ENCODE data around the gene SLC30A10.
"Not testable (repeated sequence)": the region's sequence is repeated elsewhere in the genome, so short reads cannot be mapped to it uniquely, and the experiment has no call there.

The SLC30A10 gene

GRCh38 chr1:219906924-219907771 lies 21.2 kb downstream of the SLC30A10 start:
- TF ChIP-seq FOXP2 (optimal IDR thresholded peaks at IDR 0.05; ENCODE audit: control extremely low read depth, extremely low read length, insufficient read depth) (no peak), EZH2 (IDR thresholded peaks at IDR 0.05) (no peak), POLR2AphosphoS5 (IDR thresholded peaks at IDR 0.05; ENCODE audit: borderline replicate concordance, low read depth, low read length) (no peak)
- H3K27ac ChIP-seq, result no peak overlapping the region
- no peaks in the 10 kb centered on the region for H3K9me3 ChIP-seq (ENCODE audit: low read depth, low read length)
- H3K4me3 ChIP-seq, result no peak overlapping the region
- H3K9ac ChIP-seq (ENCODE audit: insufficient read length), result no peak overlapping the region
- DNase-seq (ENCODE audit: low read depth, low spot score), result no peak
- H3K36me3 ChIP-seq (ENCODE audit: insufficient read depth, low read length), result no peaks in the 10 kb centered on the region

GRCh38 chr1:219906565-219906923 lies 21.8 kb downstream of the SLC30A10 start:
- not testable (repeated sequence) for H3K9ac ChIP-seq (ENCODE audit: insufficient read length); H3K27ac ChIP-seq; H3K4me3 ChIP-seq; DNase-seq (ENCODE audit: low read depth, low spot score); H3K9me3 ChIP-seq (ENCODE audit: low read depth, low read length); H3K36me3 ChIP-seq (ENCODE audit: insufficient read depth, low read length)

DNA sequence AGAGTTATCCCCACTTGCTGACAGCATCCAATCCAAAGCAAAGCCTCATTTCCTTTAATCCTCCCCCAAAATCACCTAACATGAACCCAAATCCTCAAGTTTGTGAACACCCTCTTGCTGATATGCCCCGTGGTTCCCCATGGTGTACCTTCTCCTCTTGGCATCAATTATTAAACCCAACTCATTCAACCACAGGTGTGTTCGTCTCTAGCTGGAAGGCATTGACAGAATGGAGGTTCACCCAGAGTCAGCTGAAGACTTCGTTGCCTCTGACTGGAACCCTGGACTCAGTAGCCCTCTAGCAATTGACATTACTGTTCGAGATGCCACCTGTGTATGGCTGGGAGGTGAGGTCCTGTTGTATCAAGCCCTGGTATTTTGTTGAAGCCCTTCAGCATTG lies 22.8 kb downstream of the SLC30A10 start:
- Histone ChIP-seq H3K27ac (no peak overlapping the region), H3K36me3 (ENCODE audit: insufficient read depth, low read length) (no peaks in the 10 kb centered on the region), H3K9ac (ENCODE audit: insufficient read length) (no peak overlapping the region), H3K9me3 (ENCODE audit: low read depth, low read length) (no peaks in the 10 kb centered on the region), H3K4me3 (no peak overlapping the region)
- no peak for DNase-seq (ENCODE audit: low read depth, low spot score)
- TF ChIP-seq FOXP2 (optimal IDR thresholded peaks at IDR 0.05; ENCODE audit: control extremely low read depth, extremely low read length, insufficient read depth) (no peak), POLR2AphosphoS5 (IDR thresholded peaks at IDR 0.05; ENCODE audit: borderline replicate concordance, low read depth, low read length) (no peak), EZH2 (IDR thresholded peaks at IDR 0.05) (no peak)

GRCh38 chr1:219904934-219905333 lies 23.4 kb downstream of the SLC30A10 start:
- Histone ChIP-seq H3K9ac (ENCODE audit: insufficient read length) (no peak overlapping the region), H3K27ac (no peak overlapping the region), H3K4me3 (no peak overlapping the region), H3K9me3 (ENCODE audit: low read depth, low read length) (no peaks in the 10 kb centered on the region), H3K36me3 (ENCODE audit: insufficient read depth, low read length) (no peaks in the 10 kb centered on the region)
- TF ChIP-seq FOXP2 (optimal IDR thresholded peaks at IDR 0.05; ENCODE audit: control extremely low read depth, extremely low read length, insufficient read depth), result no peak
- DNase-seq (ENCODE audit: low read depth, low spot score), result no peak

DNA sequence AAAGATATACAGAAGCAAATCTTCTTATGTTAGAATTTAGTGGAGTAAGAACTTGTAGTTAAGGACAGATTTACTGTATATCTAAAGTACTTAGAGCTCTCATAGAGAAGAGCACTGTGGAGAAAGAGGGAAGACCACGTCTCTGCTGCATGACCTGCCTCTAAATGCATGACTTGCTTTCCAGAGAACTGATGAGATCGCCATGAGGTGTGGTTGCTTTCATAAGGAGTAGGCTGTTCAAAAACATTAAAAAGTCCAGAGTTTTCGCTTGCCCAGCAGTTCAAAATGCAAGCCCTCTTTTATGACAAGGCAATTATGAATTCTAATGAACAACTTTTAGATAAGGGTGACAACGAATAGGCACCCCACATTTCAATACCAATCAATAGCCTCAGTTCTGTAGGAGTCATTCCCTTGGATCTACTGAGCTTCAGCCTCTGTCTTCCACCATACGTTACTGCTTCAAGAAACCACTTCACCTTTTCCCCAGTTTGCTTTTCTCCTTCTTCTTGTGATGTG lies 24.9 kb downstream of the SLC30A10 start:
- H3K9me3 ChIP-seq (ENCODE audit: low read depth, low read length), result no peaks in the 10 kb centered on the region
- DNase-seq (ENCODE audit: low read depth, low spot score), result no peak
- no peaks in the 10 kb centered on the region for H3K36me3 ChIP-seq (ENCODE audit: insufficient read depth, low read length)
- no peak overlapping the region for H3K27ac ChIP-seq
- no peak for TF ChIP-seq EZH2 (IDR thresholded peaks at IDR 0.05)
- TF ChIP-seq FOXP2 (optimal IDR thresholded peaks at IDR 0.05; ENCODE audit: control extremely low read depth, extremely low read length, insufficient read depth), result no peak
- TF ChIP-seq POLR2AphosphoS5 (IDR thresholded peaks at IDR 0.05; ENCODE audit: borderline replicate concordance, low read depth, low read length), result no peak
- H3K9ac ChIP-seq (ENCODE audit: insufficient read length), result no peak overlapping the region
- H3K4me3 ChIP-seq, result no peak overlapping the region

- TF ChIP-seq FOXP2 (optimal IDR thresholded peaks at IDR 0.05; ENCODE audit: control extremely low read depth, extremely low read length, insufficient read depth), result no peak
- TF ChIP-seq POLR2AphosphoS5 (IDR thresholded peaks at IDR 0.05; ENCODE audit: borderline replicate concordance, low read depth, low read length), result no peak
- no peak for TF ChIP-seq EZH2 (IDR thresholded peaks at IDR 0.05)
- no peaks in the 10 kb centered on the region for H3K36me3 ChIP-seq (ENCODE audit: insufficient read depth, low read length)
- DNase-seq (ENCODE audit: low read depth, low spot score), result no peak
- H3K4me3 ChIP-seq, result no peak overlapping the region
- H3K9ac ChIP-seq (ENCODE audit: insufficient read length), result no peak overlapping the region
- H3K9me3 ChIP-seq (ENCODE audit: low read depth, low read length), result no peaks in the 10 kb centered on the region
- H3K27ac ChIP-seq, result no peak overlapping the region
Measured at GRCh38 chr1:219902951-219903350, 25.4 kb downstream of the SLC30A10 start.

DNA sequence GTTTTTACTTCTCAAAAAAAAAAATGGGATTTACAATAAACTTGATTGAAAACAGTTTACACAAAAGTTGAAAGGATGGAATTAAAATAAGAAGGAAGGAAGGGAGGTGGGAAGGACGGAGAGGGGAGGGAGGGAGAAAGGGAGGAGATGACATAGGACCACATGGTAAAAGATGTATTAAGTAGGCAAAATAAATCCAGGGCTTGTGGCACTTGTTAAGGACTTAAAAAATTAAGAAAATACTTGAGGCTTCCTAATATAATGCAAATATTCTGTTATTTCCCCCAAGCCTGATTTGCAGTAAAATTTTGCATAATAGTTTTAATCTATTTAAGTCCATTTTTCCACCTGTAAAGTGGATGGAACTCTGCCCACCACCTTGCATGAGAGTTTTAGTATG lies 27.5 kb downstream of the SLC30A10 start:
- DNase-seq (ENCODE audit: low read depth, low spot score), result no peak
- Histone ChIP-seq H3K9ac (ENCODE audit: insufficient read length) (no peak overlapping the region), H3K4me3 (no peak overlapping the region), H3K27ac (no peak overlapping the region), H3K36me3 (ENCODE audit: insufficient read depth, low read length) (no peaks in the 10 kb centered on the region), H3K9me3 (ENCODE audit: low read depth, low read length) (no peaks in the 10 kb centered on the region)
- TF ChIP-seq FOXP2 (optimal IDR thresholded peaks at IDR 0.05; ENCODE audit: control extremely low read depth, extremely low read length, insufficient read depth), result no peak
- no peak for TF ChIP-seq EZH2 (IDR thresholded peaks at IDR 0.05)
- no peak for TF ChIP-seq POLR2AphosphoS5 (IDR thresholded peaks at IDR 0.05; ENCODE audit: borderline replicate concordance, low read depth, low read length)

- no peak overlapping the region for H3K27ac ChIP-seq
- H3K4me3 ChIP-seq, result no peak overlapping the region
- no peaks in the 10 kb centered on the region for H3K9me3 ChIP-seq (ENCODE audit: low read depth, low read length)
- no peak overlapping the region for H3K9ac ChIP-seq (ENCODE audit: insufficient read length)
- no peak for DNase-seq (ENCODE audit: low read depth, low spot score)
- TF ChIP-seq POLR2AphosphoS5 (IDR thresholded peaks at IDR 0.05; ENCODE audit: borderline replicate concordance, low read depth, low read length) (no peak), EZH2 (IDR thresholded peaks at IDR 0.05) (no peak), FOXP2 (optimal IDR thresholded peaks at IDR 0.05; ENCODE audit: control extremely low read depth, extremely low read length, insufficient read depth) (no peak)
- no peaks in the 10 kb centered on the region for H3K36me3 ChIP-seq (ENCODE audit: insufficient read depth, low read length)
Measured at GRCh38 chr1:219900201-219900600, 28.2 kb downstream of the SLC30A10 start.

DNA sequence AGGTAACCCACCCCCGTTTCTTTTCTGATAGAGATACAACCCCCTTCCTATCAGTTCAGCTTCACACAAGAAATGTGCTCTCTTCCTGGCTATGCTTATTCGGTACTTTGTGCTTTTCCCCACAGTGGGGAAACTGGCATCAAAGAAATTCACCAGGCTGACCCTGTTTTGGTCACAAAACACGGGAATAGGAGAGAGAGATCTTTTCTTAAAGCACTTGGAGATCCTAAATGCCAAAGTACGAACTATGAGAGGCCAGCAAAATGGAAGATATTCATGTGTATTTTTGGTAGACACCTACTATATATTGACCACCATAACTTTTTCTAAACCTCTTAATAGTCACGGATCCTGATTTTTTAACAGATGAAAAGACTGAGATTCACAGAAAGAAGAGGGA lies 30.0 kb downstream of the SLC30A10 start:
- H3K27ac ChIP-seq, result no peak overlapping the region
- no peak overlapping the region for H3K4me3 ChIP-seq
- no peaks in the 10 kb centered on the region for H3K36me3 ChIP-seq (ENCODE audit: insufficient read depth, low read length)
- no peak overlapping the region for H3K9ac ChIP-seq (ENCODE audit: insufficient read length)
- TF ChIP-seq POLR2AphosphoS5 (IDR thresholded peaks at IDR 0.05; ENCODE audit: borderline replicate concordance, low read depth, low read length) (no peak), FOXP2 (optimal IDR thresholded peaks at IDR 0.05; ENCODE audit: control extremely low read depth, extremely low read length, insufficient read depth) (no peak), EZH2 (IDR thresholded peaks at IDR 0.05) (no peak)
- H3K9me3 ChIP-seq (ENCODE audit: low read depth, low read length), result no peaks in the 10 kb centered on the region
- DNase-seq (ENCODE audit: low read depth, low spot score), result no peak
